ENCODE measurements around the gene RFK.

The RFK gene

DNA sequence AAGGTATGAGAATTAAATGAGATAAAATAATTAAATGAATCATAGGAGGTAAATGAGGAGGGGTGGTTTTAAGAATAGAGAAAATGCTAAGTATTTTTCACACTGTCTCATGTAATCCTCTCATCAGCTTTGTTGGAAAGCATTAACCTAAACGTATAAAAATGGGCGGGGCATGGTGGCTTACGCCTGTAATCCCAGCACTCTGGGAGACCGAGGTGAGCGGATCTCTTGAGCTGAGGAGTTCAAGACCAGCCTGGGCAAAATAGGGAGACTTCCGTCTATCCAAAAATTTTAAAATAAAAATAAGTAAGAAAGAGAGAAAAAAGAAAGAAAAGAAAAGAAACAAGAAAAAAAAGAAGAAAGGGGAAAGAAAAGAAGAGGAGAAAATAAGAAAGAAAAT is 1.9 kb upstream of the RFK start:
- Mint-ChIP-seq H3K4me3 (no peak overlapping the region), H3K27ac (no peak overlapping the region), H3K36me3 (ENCODE audit: low read depth) (peaks cover 15% of the 10 kb centered on the region), H3K4me1 (no peaks in the 10 kb centered on the region), H3K27me3 (ENCODE audit: low read depth) (no peaks in the 10 kb centered on the region), H3K9me3 (peaks cover 4% of the 10 kb centered on the region)
- TF ChIP-seq CTCF (IDR thresholded peaks at IDR 0.05; ENCODE audit: unreplicated experiment in 3 of 3) = no peak

DNA sequence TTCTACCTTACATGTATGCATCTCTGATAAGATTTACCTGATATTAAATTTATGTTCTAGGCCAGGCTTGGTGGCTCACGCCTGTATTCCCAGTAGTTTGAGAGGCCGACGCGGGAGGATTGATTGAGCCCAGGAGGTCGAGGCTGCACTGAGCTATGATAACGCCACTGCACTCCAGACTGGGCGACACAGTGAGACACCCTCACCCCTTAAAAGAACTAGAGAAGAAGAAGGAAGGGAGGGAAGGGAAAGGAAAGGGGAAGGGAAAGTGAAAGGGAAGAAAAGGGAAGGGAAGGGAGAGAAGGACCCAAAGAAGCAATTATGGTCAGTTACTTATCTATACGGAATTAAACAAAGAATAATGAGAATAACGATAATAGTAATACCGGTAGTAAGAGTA is 1.2 kb upstream of the RFK start:
- H3K9me3 Mint-ChIP-seq = peaks cover 4% of the 10 kb centered on the region
- peaks cover 19% of the 10 kb centered on the region for H3K36me3 Mint-ChIP-seq (ENCODE audit: low read depth)
- H3K27ac Mint-ChIP-seq = peak overlapping the region; percentile 96 to 99 (median 98)
- H3K4me3 Mint-ChIP-seq = peak overlapping the region; percentile 72 to 91 (median 75)
- TF ChIP-seq CTCF (IDR thresholded peaks at IDR 0.05; ENCODE audit: unreplicated experiment in 3 of 3) = no peak
- H3K27me3 Mint-ChIP-seq (ENCODE audit: low read depth) = no peaks in the 10 kb centered on the region
- no peaks in the 10 kb centered on the region for H3K4me1 Mint-ChIP-seq

GRCh38 chr9:76394960-76395252 is 680 bp upstream of the RFK start:
- Mint-ChIP-seq H3K9me3 (peaks cover 4% of the 10 kb centered on the region), H3K27me3 (ENCODE audit: low read depth) (no peaks in the 10 kb centered on the region), H3K4me1 (no peaks in the 10 kb centered on the region), H3K36me3 (ENCODE audit: low read depth) (peaks cover 19% of the 10 kb centered on the region), H3K4me3 (peak overlapping the region; percentile 91 to 96 (median 93)), H3K27ac (peak overlapping the region; percentile 96 to 99 (median 98))
- TF ChIP-seq CTCF (IDR thresholded peaks at IDR 0.05; ENCODE audit: unreplicated experiment in 3 of 3) = no peak

DNA sequence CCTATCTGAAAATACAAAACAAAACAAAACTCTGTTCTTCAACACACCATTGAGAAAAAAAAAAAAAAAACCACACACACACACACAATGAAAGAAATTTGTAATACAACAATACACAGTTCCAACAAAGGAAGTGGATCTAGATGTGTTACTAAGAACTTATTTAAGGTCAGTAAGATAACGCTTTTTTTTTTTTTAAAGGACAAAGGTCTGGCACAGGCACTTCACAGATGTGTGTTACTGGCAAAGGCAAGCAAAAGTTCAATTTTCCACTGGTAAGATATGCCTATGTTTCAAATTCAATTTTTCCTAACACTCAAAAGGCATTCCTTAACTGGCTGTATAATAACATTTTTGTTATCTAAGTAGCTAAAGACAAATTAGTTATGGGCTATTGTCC is 3.6 kb downstream of the RFK start:
- Mint-ChIP-seq H3K9me3 (peaks cover 4% of the 10 kb centered on the region), H3K36me3 (ENCODE audit: low read depth) (peaks cover 29% of the 10 kb centered on the region), H3K4me1 (no peaks in the 10 kb centered on the region), H3K4me3 (no peak overlapping the region), H3K27me3 (ENCODE audit: low read depth) (no peaks in the 10 kb centered on the region), H3K27ac (no peak overlapping the region)
- TF ChIP-seq CTCF (IDR thresholded peaks at IDR 0.05; ENCODE audit: unreplicated experiment in 3 of 3) = no peak

GRCh38 chr9:76379494-76379893 is 14.7 kb downstream of the RFK start:
- H3K36me3 Mint-ChIP-seq (ENCODE audit: low read depth) = peaks cover 6% of the 10 kb centered on the region
- TF ChIP-seq CTCF (IDR thresholded peaks at IDR 0.05; ENCODE audit: unreplicated experiment in 3 of 3) = no peak
- peaks cover 11% of the 10 kb centered on the region for H3K4me1 Mint-ChIP-seq
- H3K4me3 Mint-ChIP-seq = no peak overlapping the region
- H3K27ac Mint-ChIP-seq = no peak overlapping the region
- H3K9me3 Mint-ChIP-seq = no peaks in the 10 kb centered on the region
- peaks cover 7% of the 10 kb centered on the region for H3K27me3 Mint-ChIP-seq (ENCODE audit: low read depth)

GRCh38 chr9:76378367-76379073 is 15.7 kb downstream of the RFK start:
- Mint-ChIP-seq H3K4me1 (peaks cover 16% of the 10 kb centered on the region), H3K27ac (no peak overlapping the region), H3K4me3 (no peak overlapping the region), H3K36me3 (ENCODE audit: low read depth) (peaks cover 4% of the 10 kb centered on the region), H3K9me3 (no peaks in the 10 kb centered on the region), H3K27me3 (ENCODE audit: low read depth) (peaks cover 7% of the 10 kb centered on the region)
- no peak for TF ChIP-seq CTCF (IDR thresholded peaks at IDR 0.05; ENCODE audit: unreplicated experiment in 3 of 3)

Measured in nephron (organoid).